Thymus (tissue), 11 donors: Measurements from ENCODE around the gene UBASH3B. TPM values are rescaled to one million over a fixed set of nuclear protein-coding genes. Genes with fewer than 3 reads are reported as not detected.
"Not testable (repeated sequence)": the region's sequence is repeated elsewhere in the genome, so short reads cannot be mapped to it uniquely, and the experiment has no call there.

Experiments used
- DNase-seq, 9 donors: peaks; one replicate each; pipeline ENCODE4 v3.0.0-alpha.2; 2013; ENCODE audit warnings: low spot score in 9 of 9, low read depth in 6 of 9, missing footprints in 1 of 9
- H3K27ac ChIP-seq, 2 donors: one replicate each; pipeline ENCODE4 v1.5.1; 2013; ENCODE audit warnings: control low read depth in 1 of 2, low read depth in 1 of 2, low read length in 1 of 2, mild to moderate bottlenecking in 1 of 2, moderate library complexity in 1 of 2
- H3K27me3 ChIP-seq, 2 donors: one replicate each; pipeline ENCODE4 v1.5.1; 2013; ENCODE audit warnings: low read length in 1 of 2; ENCODE audit not compliant: control insufficient read depth in 2 of 2, insufficient read depth in 1 of 2
- H3K36me3 ChIP-seq, 2 donors: one replicate each; pipeline ENCODE4 v1.5.1; 2013; ENCODE audit warnings: low read length in 1 of 2, mild to moderate bottlenecking in 1 of 2, moderate library complexity in 1 of 2; ENCODE audit not compliant: control insufficient read depth in 2 of 2, insufficient read depth in 2 of 2
- H3K4me1 ChIP-seq, 2 donors: one replicate each; pipeline ENCODE4 v1.5.1; 2013; ENCODE audit warnings: low read length in 2 of 2; ENCODE audit not compliant: control insufficient read depth in 2 of 2, insufficient read depth in 2 of 2
- H3K4me3 ChIP-seq, 2 donors: one replicate each; pipeline ENCODE4 v1.5.1; 2013; ENCODE audit warnings: low read length in 2 of 2, control low read depth in 1 of 2, mild to moderate bottlenecking in 1 of 2
- H3K9me3 ChIP-seq, 2 donors: one replicate each; pipeline ENCODE4 v1.5.1; 2013; ENCODE audit warnings: low read length in 1 of 2, mild to moderate bottlenecking in 1 of 2; ENCODE audit not compliant: control insufficient read depth in 2 of 2, insufficient read depth in 1 of 2
- WGBS: extraction: QIAGEN DNeasy Blood & Tissue Kit; methylation state at CpG from one replicate; pipeline ENCODE4 v1.1.7; 2013; 5-methylcytosine and 5-hydroxymethylcytosine counted together
- polyA plus RNA-seq: library from polyadenylated mRNA; stranded (reverse); fragments of 200-250 nt; gene quantifications from one replicate; pipeline ENCODE4 v1.2.3, GENCODE V29; 2013
- total RNA-seq: library from RNA; stranded (reverse); fragments of 120-200 nt; gene quantifications from one replicate; pipeline ENCODE4 v1.2.4, GENCODE V29; 2013
- donor health status: healthy.

The UBASH3B gene
- total and polyA plus RNA-seq, 2 donors = 11.2 to 14.8 TPM

DNA sequence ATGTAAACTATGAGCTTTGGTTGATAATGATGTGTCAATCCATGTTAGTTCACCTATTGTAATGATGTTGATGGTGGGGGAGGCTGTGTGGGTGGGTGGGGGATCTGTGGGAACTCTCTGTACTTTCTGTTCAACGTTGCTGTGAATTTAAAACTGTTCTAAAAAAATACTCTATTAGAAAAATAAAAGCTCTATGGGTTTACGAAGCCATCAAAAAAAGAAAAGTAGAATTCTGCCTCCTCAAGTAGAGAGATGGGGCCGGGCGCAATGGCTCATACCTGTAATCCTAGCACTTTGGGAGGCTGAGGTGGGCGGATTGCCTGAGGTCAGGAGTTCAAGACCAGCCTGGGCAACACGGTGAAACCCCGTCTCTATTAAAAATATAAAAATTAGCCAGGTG, 30.0 kb upstream of the UBASH3B start:
- not testable (repeated sequence) for DNase-seq, H3K4me1 ChIP-seq, H3K9me3 ChIP-seq, H3K27ac ChIP-seq, H3K36me3 ChIP-seq, H3K4me3 ChIP-seq, H3K27me3 ChIP-seq
- WGBS = 95% methylated on average over 7 of the region's 7 CpGs

DNA sequence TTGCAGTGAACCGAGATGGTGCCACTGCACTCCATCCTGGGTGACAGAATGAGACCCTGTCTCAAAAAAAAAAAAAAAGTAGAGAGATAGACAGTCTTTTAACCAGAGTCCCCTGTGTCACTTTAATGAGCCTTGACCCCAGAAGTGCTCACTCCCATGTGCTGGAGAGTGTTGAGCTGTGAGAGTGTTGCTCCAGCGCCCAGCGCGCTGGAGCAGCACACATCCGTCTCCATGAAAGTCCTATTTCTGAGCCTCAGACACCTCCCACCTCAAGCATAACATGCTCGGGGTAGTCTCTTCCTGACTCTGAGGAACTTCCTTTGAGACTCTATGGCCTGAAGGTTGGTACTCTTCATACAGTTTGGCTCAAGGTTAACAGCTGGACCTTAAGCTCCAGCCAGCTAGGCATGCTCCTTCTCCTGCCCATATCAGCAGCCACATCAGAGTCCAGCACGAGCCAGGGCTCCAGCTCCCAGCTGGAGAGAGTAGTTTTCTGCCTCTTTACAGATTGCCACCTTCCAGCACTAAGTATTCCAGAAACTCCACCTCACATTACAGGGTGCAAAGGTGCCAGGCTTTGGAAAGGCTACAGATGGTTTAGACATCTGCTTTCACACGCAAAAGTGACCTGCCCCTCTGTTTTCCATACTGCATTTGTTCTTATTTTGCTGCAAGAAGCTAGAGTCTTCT, 29.4 kb upstream of the UBASH3B start:
- H3K36me3 ChIP-seq = no peaks in the 10 kb centered on the region
- H3K9me3 ChIP-seq = no peaks in the 10 kb centered on the region
- no peaks in the 10 kb centered on the region for H3K27me3 ChIP-seq
- DNase-seq = no peak
- peaks cover 5 to 6% of the 10 kb centered on the region in 2 donors for H3K4me1 ChIP-seq
- no peak overlapping the region for H3K27ac ChIP-seq
- WGBS = 89% methylated on average over 8 of the region's 8 CpGs
- no peak overlapping the region for H3K4me3 ChIP-seq

DNA sequence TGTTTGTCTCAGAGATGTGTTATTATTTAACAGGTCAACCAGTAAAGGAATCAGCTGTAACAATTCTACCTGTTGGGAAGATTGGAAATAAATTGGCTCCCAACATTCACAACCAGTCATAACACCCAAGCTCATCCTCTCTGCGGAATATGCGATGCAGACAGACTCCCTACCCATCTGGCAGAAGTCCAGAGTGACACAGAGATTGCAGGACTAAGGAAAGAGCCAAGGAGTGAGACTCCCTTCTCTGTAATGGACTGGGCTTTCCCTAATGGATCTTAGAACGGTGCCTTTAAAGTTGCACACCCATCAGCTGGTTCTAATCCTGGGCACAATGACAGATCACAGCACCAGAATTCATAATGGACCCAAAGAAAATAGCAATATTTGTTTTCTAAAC, 27.8 kb upstream of the UBASH3B start:
- no peaks in the 10 kb centered on the region for H3K9me3 ChIP-seq
- WGBS = 96% methylated on average over 3 of the region's 3 CpGs
- no peaks in the 10 kb centered on the region for H3K27me3 ChIP-seq
- H3K4me1 ChIP-seq = peaks cover 5 to 21% of the 10 kb centered on the region in 2 donors
- H3K36me3 ChIP-seq = no peaks in the 10 kb centered on the region
- no peak for DNase-seq
- H3K27ac ChIP-seq = no peak overlapping the region
- H3K4me3 ChIP-seq = no peak overlapping the region

DNA sequence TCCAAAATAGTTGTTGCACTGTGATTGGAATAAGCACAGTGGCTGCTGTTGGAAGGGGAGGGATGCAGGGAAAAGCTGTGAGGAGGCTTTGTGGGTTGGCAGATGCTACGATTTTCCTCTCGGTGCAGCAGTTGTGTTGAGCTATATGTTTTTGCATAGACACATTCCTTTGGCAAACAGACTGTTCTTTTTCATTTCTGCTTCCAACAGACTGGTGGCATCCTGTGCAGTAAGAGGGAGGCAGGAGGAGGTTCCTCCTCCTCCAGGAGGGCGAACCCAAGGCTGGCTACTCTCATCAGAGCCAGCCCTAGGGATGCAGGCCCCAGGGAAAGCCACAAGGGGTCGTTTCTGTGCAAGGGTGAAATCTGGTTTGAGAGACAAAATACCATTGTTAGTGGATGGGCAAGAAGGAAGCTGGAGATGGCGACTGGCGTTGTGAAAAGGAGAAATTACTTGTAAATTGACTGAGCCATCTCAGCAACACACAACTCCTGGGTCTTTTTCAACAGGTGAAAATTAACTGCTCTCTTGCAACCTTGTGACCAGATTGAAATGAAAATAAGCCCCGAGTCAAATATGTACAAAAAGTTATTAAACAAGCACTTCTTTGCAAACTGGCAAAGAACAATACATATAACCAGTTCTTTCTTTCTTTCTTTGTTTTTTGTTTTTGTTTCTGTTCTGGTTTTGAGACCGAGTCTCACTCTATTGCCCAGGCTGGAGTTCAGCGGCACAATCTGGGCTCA, 26.5 kb upstream of the UBASH3B start:
- DNase-seq = peak in 8 of 9 donors; percentile 44 to 84 (median 60)
- WGBS = 61% methylated on average over 9 of the region's 9 CpGs
- H3K9me3 ChIP-seq = no peaks in the 10 kb centered on the region
- peaks cover 5 to 29% of the 10 kb centered on the region in 2 donors for H3K4me1 ChIP-seq
- H3K36me3 ChIP-seq = no peaks in the 10 kb centered on the region
- no peak overlapping the region for H3K27ac ChIP-seq
- no peaks in the 10 kb centered on the region for H3K27me3 ChIP-seq
- no peak overlapping the region for H3K4me3 ChIP-seq

DNA sequence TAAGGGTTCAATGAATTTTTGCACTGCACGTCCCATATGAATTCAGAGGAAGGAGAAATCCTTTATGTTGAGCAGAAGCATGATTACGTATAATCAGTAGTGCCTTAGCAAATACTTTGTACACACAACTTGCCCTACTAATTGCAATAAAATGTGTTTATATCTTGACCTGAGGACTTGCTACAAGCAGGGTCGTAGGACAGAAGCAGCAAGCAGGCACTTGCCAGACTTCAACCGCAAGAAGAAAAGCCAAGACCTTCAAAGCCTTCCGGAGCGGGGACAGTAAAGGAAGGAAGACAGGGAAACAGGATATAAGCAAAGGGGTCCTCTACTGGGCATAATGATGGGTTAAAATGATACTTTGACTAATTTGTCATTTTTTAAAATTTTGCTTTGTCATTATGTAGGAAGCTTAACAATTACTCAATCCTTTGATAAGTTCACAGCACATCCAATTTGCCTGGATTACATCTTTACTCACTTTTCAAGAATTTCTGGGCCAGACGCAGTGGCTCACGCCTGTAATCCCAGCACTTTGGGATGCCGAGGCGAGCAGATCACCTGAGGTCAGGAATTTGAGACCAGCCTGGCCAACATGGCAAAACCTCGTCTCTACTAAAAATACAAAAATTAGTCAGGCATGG, 23.2 kb upstream of the UBASH3B start:
- Histone ChIP-seq H3K4me1 (peaks cover 6 to 38% of the 10 kb centered on the region in 2 donors), H3K27ac (no peak overlapping the region), H3K27me3 (no peaks in the 10 kb centered on the region), H3K9me3 (no peaks in the 10 kb centered on the region), H3K4me3 (no peak overlapping the region), H3K36me3 (no peaks in the 10 kb centered on the region)
- DNase-seq = peak in 2 of 9 donors; percentile 39 to 67
- WGBS = 77% methylated on average over 11 of the region's 11 CpGs

DNA sequence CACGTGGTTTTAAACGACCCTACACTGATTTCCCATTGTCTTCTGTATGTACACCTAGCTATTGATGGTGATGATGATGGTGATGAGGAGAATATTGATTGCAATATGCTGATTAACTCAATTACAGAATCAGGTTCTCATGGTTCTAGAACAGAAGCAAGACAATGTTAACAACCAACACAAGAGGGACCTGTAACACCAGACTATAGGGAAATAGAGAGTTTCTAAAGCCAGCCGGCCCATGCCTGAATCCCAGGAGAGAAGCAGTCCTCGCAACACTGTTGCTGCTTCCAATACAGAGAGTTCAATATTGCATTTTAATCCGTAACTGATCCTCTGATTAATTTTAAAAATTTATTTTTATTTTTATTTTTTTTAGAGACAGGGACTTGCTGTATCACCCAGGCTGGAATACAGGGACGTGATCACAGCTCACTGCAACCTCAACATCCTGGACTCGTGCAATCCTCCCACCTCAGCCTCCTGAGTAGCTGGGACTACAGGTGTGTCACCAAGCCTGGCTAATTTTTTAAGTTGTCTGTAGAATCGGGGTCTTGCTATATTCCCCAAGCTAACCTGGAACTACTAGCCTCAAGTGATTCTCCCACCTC, 22.2 kb upstream of the UBASH3B start:
- H3K36me3 ChIP-seq = no peaks in the 10 kb centered on the region
- no peaks in the 10 kb centered on the region for H3K27me3 ChIP-seq
- peak in 2 of 9 donors; percentile 44 to 73 for DNase-seq
- WGBS = 81% methylated on average over 8 of the region's 8 CpGs
- no peak overlapping the region for H3K27ac ChIP-seq
- H3K4me3 ChIP-seq = no peak overlapping the region
- no peaks in the 10 kb centered on the region for H3K9me3 ChIP-seq
- H3K4me1 ChIP-seq = peaks cover 11 to 44% of the 10 kb centered on the region in 2 donors

DNA sequence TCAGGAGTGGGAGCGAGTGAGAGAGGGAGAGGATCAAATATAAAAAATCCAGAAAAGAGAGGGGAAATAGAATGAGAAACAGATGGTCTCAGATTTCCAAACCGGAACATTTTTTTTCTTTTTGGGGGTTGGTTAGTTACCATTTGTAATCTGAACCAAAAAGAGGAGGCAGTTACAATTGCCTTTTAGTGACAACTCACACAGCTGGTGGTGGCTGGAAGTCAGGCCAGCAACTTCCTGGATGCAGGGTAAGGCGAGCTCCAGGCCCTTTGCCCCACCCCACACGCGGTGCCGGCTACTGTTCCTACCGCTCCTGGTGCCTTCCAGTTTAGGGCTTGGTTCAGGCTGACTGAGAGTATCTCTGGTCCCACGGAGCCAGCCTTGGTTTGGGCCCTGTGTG, 21.0 kb upstream of the UBASH3B start:
- WGBS = 73% methylated on average over 8 of the region's 8 CpGs
- H3K4me1 ChIP-seq = peaks cover 5 to 38% of the 10 kb centered on the region in 2 donors
- H3K9me3 ChIP-seq = no peaks in the 10 kb centered on the region
- H3K27me3 ChIP-seq = no peaks in the 10 kb centered on the region
- no peaks in the 10 kb centered on the region for H3K36me3 ChIP-seq
- no peak overlapping the region for H3K27ac ChIP-seq
- peak in 1 of 9 donors; percentile 41 for DNase-seq
- no peak overlapping the region for H3K4me3 ChIP-seq

DNA sequence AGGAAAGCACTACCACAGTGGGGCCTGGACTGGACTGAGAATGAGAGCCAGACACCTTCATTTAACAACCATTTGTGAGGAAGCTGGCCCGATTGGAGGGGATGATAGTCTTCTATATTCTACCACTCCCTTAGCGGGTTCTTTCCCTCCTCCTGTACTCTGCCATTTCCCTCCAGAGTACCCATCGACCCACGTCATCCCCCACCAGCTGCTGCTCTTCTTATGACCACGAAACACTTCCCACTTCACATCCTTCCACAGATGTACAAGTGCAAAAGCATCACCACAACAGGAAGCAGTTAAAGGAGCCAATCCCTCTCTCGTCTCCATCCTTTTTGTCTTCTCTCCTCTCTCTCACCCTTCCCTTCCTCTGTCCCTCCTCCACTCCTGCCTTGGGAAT, 18.0 kb upstream of the UBASH3B start:
- DNase-seq = peak in 5 of 9 donors; percentile 48 to 77 (median 55)
- 6% methylated on average over 6 of the region's 6 CpGs for WGBS
- peak overlapping the region in 1 of 2 donors; percentile 55 for H3K27ac ChIP-seq

More for the DNA sequence above, 18.0 kb upstream of the UBASH3B start:
- peaks cover 5 to 25% of the 10 kb centered on the region in 2 donors for H3K4me1 ChIP-seq
- H3K27me3 ChIP-seq = no peaks in the 10 kb centered on the region
- H3K4me3 ChIP-seq = no peak overlapping the region
- H3K9me3 ChIP-seq = no peaks in the 10 kb centered on the region
- H3K36me3 ChIP-seq = no peaks in the 10 kb centered on the region
